ENCODE data around the gene TMEM214.

DNA sequence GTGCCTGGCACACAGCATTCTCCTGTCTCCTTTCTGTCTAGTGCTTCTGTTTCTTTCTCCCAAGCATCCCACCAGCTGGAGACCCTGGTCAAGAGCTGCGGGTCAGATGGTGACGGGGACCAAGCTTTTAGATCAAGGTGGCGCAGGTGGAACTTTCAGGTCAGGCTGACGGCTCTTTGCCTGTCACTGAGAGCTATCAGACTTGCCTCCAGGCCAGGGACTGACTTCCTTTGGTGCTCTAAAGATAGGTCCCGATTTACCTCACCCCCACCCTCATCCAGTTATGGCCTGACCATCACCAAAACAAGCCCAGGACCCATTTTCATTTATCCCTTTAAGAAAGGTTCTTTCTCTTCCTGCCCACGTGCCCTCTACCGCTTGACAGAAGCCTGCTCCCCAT, 44.5 kb downstream of the TMEM214 start:
- TF ChIP-seq EP300 (IDR thresholded peaks at IDR 0.05) (no peak), POLR2AphosphoS5 (IDR thresholded peaks at IDR 0.05) (no peak), POLR2A (IDR thresholded peaks at IDR 0.05) (no peak)
- TF ChIP-seq, protein P1, sequence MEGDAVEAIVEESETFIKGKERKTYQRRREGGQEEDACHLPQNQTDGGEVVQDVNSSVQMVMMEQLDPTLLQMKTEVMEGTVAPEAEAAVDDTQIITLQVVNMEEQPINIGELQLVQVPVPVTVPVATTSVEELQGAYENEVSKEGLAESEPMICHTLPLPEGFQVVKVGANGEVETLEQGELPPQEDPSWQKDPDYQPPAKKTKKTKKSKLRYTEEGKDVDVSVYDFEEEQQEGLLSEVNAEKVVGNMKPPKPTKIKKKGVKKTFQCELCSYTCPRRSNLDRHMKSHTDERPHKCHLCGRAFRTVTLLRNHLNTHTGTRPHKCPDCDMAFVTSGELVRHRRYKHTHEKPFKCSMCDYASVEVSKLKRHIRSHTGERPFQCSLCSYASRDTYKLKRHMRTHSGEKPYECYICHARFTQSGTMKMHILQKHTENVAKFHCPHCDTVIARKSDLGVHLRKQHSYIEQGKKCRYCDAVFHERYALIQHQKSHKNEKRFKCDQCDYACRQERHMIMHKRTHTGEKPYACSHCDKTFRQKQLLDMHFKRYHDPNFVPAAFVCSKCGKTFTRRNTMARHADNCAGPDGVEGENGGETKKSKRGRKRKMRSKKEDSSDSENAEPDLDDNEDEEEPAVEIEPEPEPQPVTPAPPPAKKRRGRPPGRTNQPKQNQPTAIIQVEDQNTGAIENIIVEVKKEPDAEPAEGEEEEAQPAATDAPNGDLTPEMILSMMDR (IDR thresholded peaks at IDR 0.05) = no peak
